Stimulated activated CD4-positive, alpha-beta T cell treated with anti-CD3 and anti-CD28 coated beads, Interleukin-12 subunit alpha, Interleukin-12 subunit beta, amount 100 ng/mL, for 48 hours (primary cell): ENCODE data around the gene MIA2.
"Not testable (repeated sequence)": the region's sequence is repeated elsewhere in the genome, so short reads cannot be mapped to it uniquely, and the experiment has no call there.

Experiments used
- DNase-seq, 3 donors: peaks; one replicate each; pipeline ENCODE4 v3.0.0-alpha.2; 2020; ENCODE audit warnings: low read depth in 2 of 3, low spot score in 1 of 3

The MIA2 gene

GRCh38 chr14:39229601-39230110 lies 4.1 kb upstream of the MIA2 start:
- DNase-seq, result no peak

- DNase-seq, result no peak
Observed at GRCh38 chr14:39230416-39231035, 3.2 kb upstream of the MIA2 start.

- peak in 1 of 3 donors; percentile 24 for DNase-seq
Observed at GRCh38 chr14:39231751-39232553, 1.8 kb upstream of the MIA2 start.

DNA sequence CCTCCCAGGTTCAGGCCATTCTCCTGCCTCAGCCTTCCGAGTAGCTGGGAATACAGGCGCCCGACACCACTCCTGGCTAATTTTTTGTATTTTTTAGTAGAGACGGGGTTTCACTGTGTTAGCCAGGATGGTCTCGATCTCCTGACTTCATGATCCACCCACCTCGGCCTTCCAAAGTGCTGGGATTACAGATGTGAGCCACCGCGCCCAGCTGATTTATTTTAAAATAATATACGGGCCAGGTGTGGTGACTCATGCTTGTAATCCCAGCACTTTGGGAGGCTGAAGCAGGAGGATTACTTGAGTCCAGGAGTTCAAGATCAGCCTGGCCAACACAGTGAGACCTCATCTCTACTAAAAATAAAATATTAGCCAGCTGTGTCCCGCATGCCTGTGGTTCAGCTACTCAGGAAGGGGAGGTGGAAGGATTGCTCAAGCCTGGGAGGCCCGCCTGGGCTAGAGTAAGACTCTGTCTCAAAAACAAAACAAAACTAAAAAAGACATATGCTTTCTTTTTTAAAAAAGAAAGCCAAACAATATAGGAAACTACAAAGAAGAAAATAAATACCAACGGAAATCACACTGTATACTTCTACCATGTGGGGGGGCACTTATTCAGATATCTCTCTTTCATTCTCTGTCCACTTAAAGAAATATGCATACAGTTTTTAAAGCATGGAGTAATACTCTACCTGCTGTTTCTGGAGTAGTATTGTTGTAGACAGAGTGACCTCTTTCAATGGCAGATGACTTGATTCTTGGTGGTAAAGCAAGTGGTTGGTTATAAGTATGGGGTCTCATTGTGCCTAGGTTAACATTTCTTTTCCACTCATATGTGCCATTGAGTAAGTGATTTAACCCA lies 930 bp upstream of the MIA2 start:
- DNase-seq, result no peak

GRCh38 chr14:39234986-39235385 lies 1.3 kb downstream of the MIA2 start:
- not testable (repeated sequence) for DNase-seq

GRCh38 chr14:39235466-39235865 lies 1.8 kb downstream of the MIA2 start:
- not testable (repeated sequence) for DNase-seq

DNA sequence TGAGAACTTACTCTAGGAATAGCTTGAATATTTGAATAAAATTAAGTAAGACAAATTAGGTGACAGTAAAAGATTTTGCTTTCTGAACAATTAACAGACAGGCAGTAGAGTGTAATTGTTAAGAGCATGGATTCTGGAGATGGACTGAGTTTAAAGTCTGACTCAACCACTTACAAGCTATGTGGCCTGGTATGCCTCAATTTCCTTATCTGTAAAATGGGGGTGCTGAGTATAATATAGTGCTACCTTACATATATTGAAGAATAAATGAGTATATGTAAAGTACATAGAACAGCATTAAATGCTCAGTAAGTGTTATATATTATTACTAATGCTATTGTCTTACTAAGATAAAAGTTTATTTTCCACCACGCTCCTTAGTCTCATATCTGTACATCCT lies 7.1 kb downstream of the MIA2 start:
- no peak for DNase-seq

DNA sequence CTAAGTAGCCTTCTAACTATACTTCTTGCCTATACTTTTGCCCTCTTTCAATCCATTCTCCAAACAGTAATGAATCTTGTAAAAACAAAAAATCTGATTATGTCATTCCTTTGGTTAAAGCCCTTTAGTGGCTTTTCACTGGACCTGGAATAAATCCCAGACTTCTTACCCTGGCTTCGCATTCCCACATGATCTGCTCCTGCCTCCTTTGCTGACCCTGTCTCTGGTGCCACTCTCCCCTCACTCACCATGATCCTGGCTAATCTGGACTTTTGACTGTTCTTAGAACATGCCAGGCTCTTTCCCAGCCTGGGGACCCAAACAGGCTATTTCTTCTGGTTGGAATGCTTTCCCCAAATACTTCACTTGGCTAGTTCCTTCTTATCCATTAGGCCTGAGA lies 7.9 kb downstream of the MIA2 start:
- DNase-seq, result no peak

DNA sequence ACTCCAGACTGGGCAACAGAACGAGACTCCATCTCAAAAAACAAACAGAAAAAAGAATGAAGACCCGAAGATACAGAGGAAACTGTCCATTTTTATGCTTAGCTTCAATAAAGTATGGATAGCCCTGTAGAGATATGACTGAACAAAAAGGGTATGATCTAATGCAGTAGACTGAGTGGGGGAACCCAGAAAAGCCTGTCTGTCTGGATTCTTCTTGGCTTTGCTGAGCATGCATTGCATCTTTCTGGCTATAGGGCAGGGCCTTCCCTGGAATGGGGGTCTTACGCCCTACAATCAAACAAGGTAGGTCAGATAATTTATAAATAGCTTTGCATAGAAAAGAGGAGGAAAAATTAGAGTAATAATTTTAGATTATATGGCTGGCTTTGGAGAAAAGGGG lies 10.1 kb downstream of the MIA2 start:
- no peak for DNase-seq

DNA sequence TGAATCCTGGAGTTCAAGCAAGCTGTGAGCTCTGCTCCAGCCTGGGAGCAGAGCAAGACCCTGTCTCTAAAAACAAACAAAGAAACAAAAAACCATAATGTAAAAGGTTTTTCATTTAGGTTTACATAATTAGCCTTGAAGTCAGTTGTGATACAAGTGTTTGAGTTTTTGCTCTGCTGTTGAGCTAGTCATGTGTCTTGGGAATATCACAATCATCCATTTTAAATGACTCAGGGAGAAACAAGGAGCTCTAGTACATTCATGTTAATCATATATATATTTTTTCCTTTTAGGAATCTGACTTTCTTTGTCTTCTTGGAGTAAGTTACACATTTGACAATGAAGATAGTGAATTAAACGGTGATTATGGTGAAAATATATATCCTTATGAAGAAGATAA lies 12.9 kb downstream of the MIA2 start:
- DNase-seq, result no peak

- no peak for DNase-seq
Observed at GRCh38 chr14:39247256-39247655, 13.5 kb downstream of the MIA2 start.

DNA sequence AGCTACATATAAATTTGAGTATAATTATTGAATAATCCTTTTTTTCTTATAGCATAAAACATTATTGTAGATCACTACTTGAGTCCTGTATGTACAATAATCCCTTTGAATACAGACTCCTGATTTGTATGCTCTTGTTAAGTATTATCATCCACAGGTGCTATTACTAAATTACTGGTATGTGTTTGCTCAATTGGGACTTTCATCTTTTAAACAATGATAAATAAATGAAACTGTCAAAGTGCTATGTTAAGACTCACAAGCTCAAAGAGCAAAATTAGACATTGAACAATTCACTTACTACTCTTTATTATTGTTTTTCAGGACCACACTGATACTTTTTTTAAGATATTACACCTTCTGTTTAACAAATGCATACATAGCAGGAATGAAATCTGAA lies 17.8 kb downstream of the MIA2 start:
- no peak for DNase-seq

DNA sequence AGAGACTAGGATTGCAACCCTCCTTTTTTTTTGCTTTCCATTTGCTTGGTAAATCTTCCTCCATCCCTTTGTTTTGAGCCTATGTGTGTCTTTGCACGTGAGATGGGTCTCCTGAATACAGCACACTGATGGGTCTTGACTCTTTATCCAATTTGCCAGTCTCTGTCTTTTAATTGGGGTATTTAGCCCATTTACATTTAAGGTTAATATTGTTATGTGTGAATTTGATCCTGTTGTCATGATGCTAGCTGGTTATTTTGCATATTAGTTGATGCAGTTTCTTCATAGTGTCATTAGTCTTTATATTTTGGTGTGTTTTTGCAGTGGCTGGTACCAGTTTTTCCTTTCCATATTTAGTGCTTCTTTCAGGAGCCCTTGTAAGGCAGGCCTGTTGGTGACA lies 23.7 kb downstream of the MIA2 start:
- DNase-seq, result not testable (repeated sequence)

DNA sequence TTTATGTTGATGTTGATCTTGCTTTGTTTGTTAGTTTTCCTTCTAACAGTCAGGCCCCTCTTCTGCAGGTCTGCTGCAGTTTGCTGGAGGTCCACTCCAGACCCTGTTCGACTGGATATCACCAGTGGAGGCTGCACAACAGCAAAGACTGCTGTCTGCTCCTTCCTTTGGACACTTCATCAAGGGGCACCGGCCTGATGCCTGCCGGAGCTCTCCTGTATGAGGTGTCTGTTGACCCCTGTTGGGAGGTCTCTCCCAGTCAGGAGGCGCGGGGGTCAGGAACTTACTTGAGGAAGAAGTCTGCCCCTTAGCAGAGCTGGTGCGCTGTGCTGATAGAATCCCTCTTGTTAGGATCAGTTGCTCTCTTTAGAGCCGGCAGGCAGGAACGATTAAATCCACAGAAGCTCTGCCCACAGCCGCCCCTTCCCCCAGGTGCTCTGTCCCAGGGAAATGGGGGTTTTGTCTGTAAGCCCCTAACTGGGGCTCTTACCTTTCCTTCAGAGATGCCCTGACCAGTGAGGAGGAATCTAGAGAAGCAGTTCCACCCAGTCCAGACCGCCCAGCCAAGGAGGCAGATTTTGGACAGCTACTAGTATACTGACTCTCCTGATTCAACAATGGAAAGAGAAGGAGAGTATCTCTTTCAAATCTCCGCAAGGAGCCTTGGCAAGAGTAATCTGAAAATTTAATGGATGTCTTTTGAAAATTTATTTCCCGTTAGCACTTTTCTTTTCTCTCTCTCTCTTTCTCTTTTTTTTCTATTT lies 25.2 kb downstream of the MIA2 start:
- DNase-seq, result no peak

- DNase-seq, result not testable (repeated sequence)
Observed at GRCh38 chr14:39260161-39260560, 26.4 kb downstream of the MIA2 start.

GRCh38 chr14:39262214-39262613 lies 28.5 kb downstream of the MIA2 start:
- DNase-seq, result not testable (repeated sequence)

- no peak for DNase-seq
Observed at GRCh38 chr14:39264057-39264456, 30.3 kb downstream of the MIA2 start.

DNA sequence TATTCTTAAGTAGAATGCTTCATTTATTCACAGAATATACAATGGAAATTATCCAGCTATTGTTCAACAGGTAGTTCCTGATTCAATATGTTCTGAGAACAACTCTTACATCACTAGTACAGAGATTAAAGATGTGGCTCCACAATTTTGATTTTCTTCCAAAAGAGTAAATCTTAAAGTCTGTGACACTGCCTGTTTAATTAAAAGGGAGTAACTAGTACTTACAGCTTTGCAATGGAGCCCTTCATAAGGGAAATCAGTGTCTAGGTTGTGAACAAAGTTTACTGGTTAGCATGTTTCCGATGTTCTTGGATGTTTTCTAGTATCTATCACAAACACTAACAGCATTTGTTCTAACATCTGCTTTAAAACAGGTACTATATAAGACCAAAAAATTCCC lies 30.8 kb downstream of the MIA2 start:
- DNase-seq, result no peak

- DNase-seq, result no peak
Observed at GRCh38 chr14:39265033-39265432, 31.3 kb downstream of the MIA2 start.

DNA sequence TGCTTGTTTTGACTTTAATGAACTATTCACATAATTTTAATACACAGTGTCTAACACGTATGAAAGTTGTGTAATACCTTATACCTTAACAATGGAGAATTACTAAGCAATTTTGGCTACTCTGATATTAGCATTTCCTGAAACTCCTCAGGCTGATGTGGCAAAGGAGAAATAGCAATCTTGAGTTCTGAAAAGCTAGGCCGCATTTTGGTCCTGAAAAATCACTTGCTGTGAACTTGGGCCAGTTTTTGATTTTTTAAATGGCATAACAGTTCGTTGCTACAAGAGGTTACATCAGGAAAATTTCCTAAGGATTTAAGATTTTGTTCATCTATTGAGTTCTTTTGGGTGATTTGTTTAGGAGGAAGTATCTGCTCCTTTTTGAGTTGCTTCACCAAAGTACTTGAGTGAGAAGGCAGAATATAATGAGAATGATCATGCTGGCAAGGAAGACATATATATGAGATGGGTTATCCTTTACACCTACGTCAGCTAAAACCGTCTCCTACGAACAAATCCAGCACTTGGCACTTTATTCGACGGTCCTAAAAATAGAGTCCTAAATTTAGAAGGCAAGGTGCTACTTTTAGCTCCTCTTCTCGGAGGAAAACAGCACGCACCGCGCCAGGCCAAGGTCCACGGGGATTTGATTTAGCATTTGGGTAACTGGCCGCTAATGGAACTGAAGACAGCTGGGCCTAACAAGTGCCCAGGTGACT lies 32.2 kb downstream of the MIA2 start:
- no peak for DNase-seq
